ENCODE results near the gene SFXN5.

DNA sequence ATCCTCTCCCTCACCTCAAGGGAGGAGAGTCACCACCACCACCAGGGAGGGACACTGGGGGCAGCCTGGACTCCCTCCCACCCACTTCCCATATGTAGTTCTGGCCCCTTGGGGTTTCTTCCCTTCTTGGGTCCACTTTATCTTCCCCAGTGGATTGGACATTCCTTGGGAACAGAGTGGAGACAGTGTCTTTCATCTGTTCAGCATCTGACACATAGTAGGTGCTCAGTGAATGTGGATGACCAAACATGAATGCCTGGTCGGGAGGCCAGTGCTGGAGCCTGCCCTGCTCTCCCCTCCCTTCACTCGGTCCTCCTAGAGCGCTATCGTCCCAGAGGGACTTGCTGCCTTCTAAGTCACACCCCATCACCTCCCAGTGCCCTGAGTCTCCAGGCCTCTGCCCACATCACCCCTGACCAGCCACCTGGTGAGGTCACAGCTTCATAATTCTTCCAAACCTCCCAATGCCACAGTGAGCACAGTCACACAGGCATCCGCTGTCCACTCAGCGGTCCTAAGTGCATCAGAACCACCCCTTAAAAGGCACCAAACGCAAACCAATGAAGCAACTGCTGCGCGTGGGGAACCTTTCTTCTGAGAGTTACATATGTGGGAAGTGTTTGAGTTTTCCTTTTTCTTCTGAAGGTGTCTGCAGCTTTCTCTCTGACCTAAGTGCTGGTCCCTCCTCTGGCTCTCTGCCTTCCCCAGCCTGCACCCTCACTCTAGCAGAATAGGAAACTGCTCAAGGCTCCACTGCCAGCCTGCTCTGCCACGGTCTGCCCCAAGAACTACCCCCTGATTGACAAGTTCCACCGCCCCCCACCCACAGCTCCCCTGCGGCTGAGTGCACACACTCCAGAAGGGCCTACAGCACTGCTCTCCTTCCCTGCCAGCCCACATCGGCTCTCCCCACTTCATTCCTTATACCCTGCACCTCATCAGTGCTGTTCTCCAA, 7.2 kb upstream of the SFXN5 start:
- TF ChIP-seq CEBPB (IDR thresholded peaks at IDR 0.05) (no peak), FOXM1 (IDR thresholded peaks at IDR 0.05; ENCODE audit: borderline replicate concordance, low read depth) (no peak), EGR1 (IDR thresholded peaks at IDR 0.05) (no peak), EP300 (IDR thresholded peaks at IDR 0.05; ENCODE audit: borderline replicate concordance) (no peak)
- TF ChIP-seq, protein P1, sequence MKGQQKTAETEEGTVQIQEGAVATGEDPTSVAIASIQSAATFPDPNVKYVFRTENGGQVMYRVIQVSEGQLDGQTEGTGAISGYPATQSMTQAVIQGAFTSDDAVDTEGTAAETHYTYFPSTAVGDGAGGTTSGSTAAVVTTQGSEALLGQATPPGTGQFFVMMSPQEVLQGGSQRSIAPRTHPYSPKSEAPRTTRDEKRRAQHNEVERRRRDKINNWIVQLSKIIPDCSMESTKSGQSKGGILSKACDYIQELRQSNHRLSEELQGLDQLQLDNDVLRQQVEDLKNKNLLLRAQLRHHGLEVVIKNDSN (IDR thresholded peaks at IDR 0.05), result no peak
